HepG2 (cell line): ENCODE measurements around the gene NUBPL. TPM values are rescaled to one million over a fixed set of nuclear protein-coding genes. Genes with fewer than 3 reads are reported as not detected.

Experiments
- BHLHE40 ChIP-seq: IDR thresholded peaks from 2 replicates; pipeline ENCODE4 v1.6.1; 2011; ENCODE audit warnings: low read length, improper control_type of control experiment
- CSRNP2 ChIP-seq: sonication (generic); formaldehyde crosslinking; conservative IDR thresholded peaks from 2 replicates; pipeline ENCODE4 v1.8.0; 2022; ENCODE audit warnings: low read depth, missing genetic modification reagents
- EZH2 ChIP-seq: conservative IDR thresholded peaks from 2 replicates; pipeline ENCODE4 v1.6.1; 2012; ENCODE audit warnings: mild to moderate bottlenecking, low read depth, low read length, moderate library complexity
- HNF1B ChIP-seq: sonication (generic); formaldehyde crosslinking; IDR thresholded peaks from 2 replicates; pipeline ENCODE4 v1.5.1; 2020; ENCODE audit warnings: mild to moderate bottlenecking, moderate library complexity, missing genetic modification reagents
- HOXD1 ChIP-seq: sonication (generic); formaldehyde crosslinking; IDR thresholded peaks from 2 replicates; pipeline ENCODE4 v1.5.0; 2020; ENCODE audit warnings: missing genetic modification reagents
- KAT8 ChIP-seq: IDR thresholded peaks from 2 replicates; pipeline ENCODE4 v1.6.1; 2016; ENCODE audit warnings: missing genetic modification reagents, missing compliant biosample characterization
- LRRFIP1 ChIP-seq: sonication (generic); formaldehyde crosslinking; conservative IDR thresholded peaks from 2 replicates; pipeline ENCODE4 v1.4.0; 2020; ENCODE audit warnings: missing genetic modification reagents
- PHF21A ChIP-seq: sonication (generic); formaldehyde crosslinking; IDR thresholded peaks from 2 replicates; pipeline ENCODE4 v1.5.0; 2020; ENCODE audit warnings: mild to moderate bottlenecking, missing genetic modification reagents
- RARA ChIP-seq: IDR thresholded peaks from 2 replicates; pipeline ENCODE4 v1.6.1; 2016; ENCODE audit warnings: missing genetic modification reagents, missing compliant biosample characterization
- SAFB2 ChIP-seq: sonication (generic); formaldehyde crosslinking; IDR thresholded peaks from 2 replicates; pipeline ENCODE4 v1.5.1; 2020; ENCODE audit warnings: missing genetic modification reagents, low read depth, mild to moderate bottlenecking, borderline replicate concordance
- SAP130 ChIP-seq: IDR thresholded peaks from 2 replicates; pipeline ENCODE4 v1.6.1; 2016; ENCODE audit warnings: low read depth
- SMAD9 ChIP-seq: sonication (generic); formaldehyde crosslinking; IDR thresholded peaks from 2 replicates; pipeline ENCODE4 v1.5.1; 2020; ENCODE audit warnings: mild to moderate bottlenecking, missing genetic modification reagents
- SMARCE1 ChIP-seq: fragments of 450-650 bp; IDR thresholded peaks from 2 replicates; pipeline ENCODE4 v1.6.1; 2017; ENCODE audit warnings: borderline replicate concordance
- SOX13 ChIP-seq, 3 experiments: fragments of 450-650 bp in 1 of 3; sonication (generic) in 1 of 3; formaldehyde crosslinking in 1 of 3; IDR thresholded peaks in 2 of 3; conservative IDR thresholded peaks in 1 of 3; 2 replicates each; pipeline versions ENCODE4 v1.5.0 to v1.6.1; 2016 to 2020; ENCODE audit warnings: antibody characterized with exemption in 1 of 3, mild to moderate bottlenecking in 1 of 3, missing compliant biosample characterization in 1 of 3, missing genetic modification reagents in 1 of 3, moderate library complexity in 1 of 3
- TCF7 ChIP-seq: sonication (generic); IDR thresholded peaks from 2 replicates; pipeline ENCODE4 v1.6.1; 2016; ENCODE audit warnings: antibody characterized with exemption, low read depth
- ZFP36L2 ChIP-seq: sonication (generic); formaldehyde crosslinking; IDR thresholded peaks from 2 replicates; pipeline ENCODE4 v1.4.0; 2020; ENCODE audit warnings: missing genetic modification reagents
- ZGPAT ChIP-seq: IDR thresholded peaks from 2 replicates; pipeline ENCODE4 v1.6.1; 2016; ENCODE audit warnings: mild to moderate bottlenecking
- ZNF121 ChIP-seq: sonication (generic); formaldehyde crosslinking; IDR thresholded peaks from 2 replicates; pipeline ENCODE4 v1.5.0; 2020; ENCODE audit warnings: mild to moderate bottlenecking, missing genetic modification reagents
- ZNF234 ChIP-seq: sonication (generic); formaldehyde crosslinking; conservative IDR thresholded peaks from 2 replicates; pipeline ENCODE4 v1.5.1; 2020; ENCODE audit warnings: mild to moderate bottlenecking, missing genetic modification reagents
- ZNF460 ChIP-seq: sonication (generic); formaldehyde crosslinking; IDR thresholded peaks from 2 replicates; pipeline ENCODE4 v1.5.1; 2020; ENCODE audit warnings: missing genetic modification reagents, mild to moderate bottlenecking, borderline replicate concordance
- ZNF768 ChIP-seq: sonication (generic); formaldehyde crosslinking; IDR thresholded peaks from 2 replicates; pipeline ENCODE4 v1.4.0; 2020; ENCODE audit warnings: missing genetic modification reagents
- ZNF816 ChIP-seq: sonication (generic); formaldehyde crosslinking; IDR thresholded peaks from 2 replicates; pipeline ENCODE4 v1.8.0; 2022; ENCODE audit warnings: missing genetic modification reagents, mild to moderate bottlenecking, borderline replicate concordance
- ZSCAN21 ChIP-seq: sonication (generic); formaldehyde crosslinking; IDR thresholded peaks from 2 replicates; pipeline ENCODE4 v1.8.0; 2022; ENCODE audit warnings: mild to moderate bottlenecking, missing genetic modification reagents, moderate library complexity, borderline replicate concordance
- polyA plus RNA-seq, 8 experiments: library from polyadenylated mRNA; depleted of rRNA in 3 of 8; stranded (reverse) in 7 of 8; unstranded in 1 of 8; fragments of >200 nt; fragmentation: Illumina TruSeq in 4 of 8; extraction: Trizol in 4 of 8; gene quantifications; 2 replicates each; pipeline versions ENCODE4 v1.2.1 to v1.2.3, GENCODE V29; 2011 to 2016; ENCODE audit warnings: low read depth in 4 of 8, missing spikeins in 1 of 8, mixed read lengths in 1 of 8; ENCODE audit not compliant: insufficient read depth in 1 of 8
- total RNA-seq, 5 experiments: library from RNA; depleted of rRNA; stranded (reverse); fragments of >200 nt; fragmentation: Illumina TruSeq; extraction: Trizol; gene quantifications; 2 replicates each; pipeline ENCODE4 v1.2.3, GENCODE V29; 2016; ENCODE audit warnings: low read depth in 1 of 5

Gene NUBPL
- total and polyA plus RNA-seq, 2 of the 13 experiments (the other 11 are each of a cell fraction or from before 2014, with no cell fraction given): 21.3 to 44.1 TPM

GRCh38 chr14:31717294-31718085 is 156.3 kb downstream of the NUBPL start (continued):
- TF ChIP-seq ZSCAN21: no peak
- TF ChIP-seq SMARCE1: no peak
- peak; percentile 70; the same call in 1 of the 2 replicates for TF ChIP-seq BHLHE40
- no peak for TF ChIP-seq ZFP36L2 (CRISPR knock-in tag)
- TF ChIP-seq ZNF234 (CRISPR knock-in tag): 0 out of 2 replicates have a peak, but pooled peaks have one; percentile 55
- no peak for TF ChIP-seq LRRFIP1 (CRISPR knock-in tag)
- TF ChIP-seq ZNF121 (CRISPR knock-in tag): no peak
- TF ChIP-seq SMAD9 (CRISPR knock-in tag): 0 out of 2 replicates have a peak, but pooled peaks have one; percentile 43
- TF ChIP-seq CSRNP2 (CRISPR knock-in tag): no peak
- TF ChIP-seq KAT8 (CRISPR knock-in tag): peak; percentile 90
- TF ChIP-seq ZNF460 (CRISPR knock-in tag): peak; percentile 22; the same call in 1 of the 2 replicates
- TF ChIP-seq ZNF816 (CRISPR knock-in tag): peak; percentile 65; the same call in 1 of the 2 replicates
- no peak for TF ChIP-seq ZNF768 (CRISPR knock-in tag)
- peak; percentile 98 for TF ChIP-seq ZGPAT
- TF ChIP-seq PHF21A (CRISPR knock-in tag): peak; percentile 78; the same call in 1 of the 2 replicates
- 0 out of 2 replicates have a peak, but pooled peaks have one; percentile 58 for TF ChIP-seq HOXD1 (CRISPR knock-in tag)
- no peak for TF ChIP-seq SAFB2 (CRISPR knock-in tag)
- TF ChIP-seq SAP130 (CRISPR knock-in tag): peak; percentile 99
- TF ChIP-seq RARA (CRISPR knock-in tag): peak; percentile 75; the same call in 1 of the 2 replicates
- TF ChIP-seq HNF1B (CRISPR knock-in tag): no peak
- peak; percentile 74 for TF ChIP-seq SOX13 (IDR thresholded peaks at IDR 0.05)
- peak in 1 of 2 experiments; percentile 87; a peak in 2 of 4 replicates for TF ChIP-seq SOX13 (CRISPR knock-in tag; conservative IDR thresholded peaks at IDR 0.05 in 1 of 2, IDR thresholded peaks at IDR 0.05 in 1 of 2)
- TF ChIP-seq TCF7: peak; percentile 77
- no peak for TF ChIP-seq EZH2
